OCI-LY3 (cell line): ENCODE measurements around the gene ZMYM4.

Experiments
- H2AFZ ChIP-seq: fragments of 200-600, 300-600 bp; shearing (Covaris generic); 2 replicates; pipeline ENCODE4 v1.6.0; 2014; ENCODE audit warnings: antibody characterized with exemption, low read depth, low read length
- H3K27ac ChIP-seq: fragments of 200-600, 300-600 bp; sonication (generic); 2 replicates; pipeline ENCODE4 v1.5.1; 2014; ENCODE audit warnings: mild to moderate bottlenecking, low read length, moderate library complexity, mixed read lengths
- H3K27me3 ChIP-seq: fragments of 200-600, 300-600 bp; sonication (generic); 2 replicates; pipeline ENCODE4 v1.6.1; 2014; ENCODE audit warnings: low read depth, low read length, mixed read lengths
- H3K36me3 ChIP-seq: fragments of 200-600, 300-600 bp; sonication (generic); replicated peaks from 2 replicates; pipeline ENCODE3; 2014; ENCODE audit warnings: low read depth, low read length, mixed read lengths
- H3K4me1 ChIP-seq: fragments of 300-600, 200-600 bp; sonication (generic); 2 replicates; pipeline ENCODE4 v1.6.1; 2014; ENCODE audit warnings: low read length, mixed read lengths
- H3K4me2 ChIP-seq: fragments of 200-600, 300-600 bp; sonication (generic); 2 replicates; pipeline ENCODE4 v1.6.1; 2014; ENCODE audit warnings: low read length, mixed read lengths
- H3K4me3 ChIP-seq: fragments of 300-600, 200-600 bp; sonication (generic); 2 replicates; pipeline ENCODE4 v1.5.1; 2014; ENCODE audit warnings: antibody characterized with exemption, mild to moderate bottlenecking, low read length, moderate library complexity
- H3K79me2 ChIP-seq: fragments of 300-600, 200-600 bp; shearing (Covaris generic); 2 replicates; pipeline ENCODE4 v1.6.1; 2014; ENCODE audit warnings: mild to moderate bottlenecking, low read length, mixed read lengths
- H3K9ac ChIP-seq: fragments of 300-600, 200-600 bp; shearing (Covaris generic); 2 replicates; pipeline ENCODE4 v1.6.0; 2014; ENCODE audit warnings: mild to moderate bottlenecking, low read length, moderate library complexity
- H3K9me3 ChIP-seq: fragments of 200-600, 300-600 bp; shearing (Covaris generic); 2 replicates; pipeline ENCODE4 v1.6.1; 2014; ENCODE audit warnings: low read length, mixed read lengths; ENCODE audit not compliant: insufficient read depth
- H4K20me1 ChIP-seq: fragments of 200-600, 300-600 bp; sonication (generic); 2 replicates; pipeline ENCODE4 v1.6.1; 2016; ENCODE audit warnings: low read length, mixed read lengths; ENCODE audit not compliant: insufficient read depth
- EZH2phosphoT487 ChIP-seq: fragments of 200-600 bp; shearing (Covaris generic); IDR thresholded peaks from 2 replicates; pipeline ENCODE4 v1.6.1; 2018; ENCODE audit warnings: antibody characterized with exemption, mixed run types, low read depth
- TF ChIP-seq, protein P1 (sequence below): fragments of 200-600, 300-600 bp; sonication (generic); IDR thresholded peaks from 2 replicates; pipeline ENCODE4 v1.5.1; 2014; ENCODE audit warnings: antibody characterized with exemption, low read length, low read depth

ZMYM4 gene

DNA sequence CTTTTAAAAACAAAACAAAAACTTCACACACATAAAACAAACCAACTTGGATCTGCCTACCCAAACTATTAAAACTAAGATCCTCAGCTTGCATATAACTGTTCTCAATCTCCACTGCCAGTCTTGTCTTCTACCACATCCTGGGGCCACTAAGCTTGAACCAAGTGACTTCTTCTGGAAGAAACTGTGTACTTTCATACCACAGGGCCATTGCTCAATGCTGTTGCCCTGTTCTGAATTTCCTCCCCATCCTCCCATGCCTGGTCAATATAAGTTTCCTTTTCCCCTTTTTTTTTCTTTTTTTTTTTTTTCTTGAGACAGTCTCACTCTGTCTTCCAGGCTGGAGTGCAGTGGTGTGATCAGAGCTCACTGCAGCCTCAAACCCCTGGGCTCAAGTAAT lies 178.8 kb downstream of the ZMYM4 start:
- H2AFZ ChIP-seq: no peak overlapping the region
- H3K4me1 ChIP-seq: no peaks in the 10 kb centered on the region
- H3K4me3 ChIP-seq: no peak overlapping the region
- no peaks in the 10 kb centered on the region for H3K9me3 ChIP-seq
- peaks cover 13% of the 10 kb centered on the region for H3K36me3 ChIP-seq
- H3K9ac ChIP-seq: no peak overlapping the region
- no peaks in the 10 kb centered on the region for H3K79me2 ChIP-seq
- H3K4me2 ChIP-seq: no peak overlapping the region
- H3K27ac ChIP-seq: no peak overlapping the region
- TF ChIP-seq EZH2phosphoT487: no peak
- TF ChIP-seq, protein P1, sequence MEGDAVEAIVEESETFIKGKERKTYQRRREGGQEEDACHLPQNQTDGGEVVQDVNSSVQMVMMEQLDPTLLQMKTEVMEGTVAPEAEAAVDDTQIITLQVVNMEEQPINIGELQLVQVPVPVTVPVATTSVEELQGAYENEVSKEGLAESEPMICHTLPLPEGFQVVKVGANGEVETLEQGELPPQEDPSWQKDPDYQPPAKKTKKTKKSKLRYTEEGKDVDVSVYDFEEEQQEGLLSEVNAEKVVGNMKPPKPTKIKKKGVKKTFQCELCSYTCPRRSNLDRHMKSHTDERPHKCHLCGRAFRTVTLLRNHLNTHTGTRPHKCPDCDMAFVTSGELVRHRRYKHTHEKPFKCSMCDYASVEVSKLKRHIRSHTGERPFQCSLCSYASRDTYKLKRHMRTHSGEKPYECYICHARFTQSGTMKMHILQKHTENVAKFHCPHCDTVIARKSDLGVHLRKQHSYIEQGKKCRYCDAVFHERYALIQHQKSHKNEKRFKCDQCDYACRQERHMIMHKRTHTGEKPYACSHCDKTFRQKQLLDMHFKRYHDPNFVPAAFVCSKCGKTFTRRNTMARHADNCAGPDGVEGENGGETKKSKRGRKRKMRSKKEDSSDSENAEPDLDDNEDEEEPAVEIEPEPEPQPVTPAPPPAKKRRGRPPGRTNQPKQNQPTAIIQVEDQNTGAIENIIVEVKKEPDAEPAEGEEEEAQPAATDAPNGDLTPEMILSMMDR: no peak
- no peaks in the 10 kb centered on the region for H4K20me1 ChIP-seq
- no peaks in the 10 kb centered on the region for H3K27me3 ChIP-seq

DNA sequence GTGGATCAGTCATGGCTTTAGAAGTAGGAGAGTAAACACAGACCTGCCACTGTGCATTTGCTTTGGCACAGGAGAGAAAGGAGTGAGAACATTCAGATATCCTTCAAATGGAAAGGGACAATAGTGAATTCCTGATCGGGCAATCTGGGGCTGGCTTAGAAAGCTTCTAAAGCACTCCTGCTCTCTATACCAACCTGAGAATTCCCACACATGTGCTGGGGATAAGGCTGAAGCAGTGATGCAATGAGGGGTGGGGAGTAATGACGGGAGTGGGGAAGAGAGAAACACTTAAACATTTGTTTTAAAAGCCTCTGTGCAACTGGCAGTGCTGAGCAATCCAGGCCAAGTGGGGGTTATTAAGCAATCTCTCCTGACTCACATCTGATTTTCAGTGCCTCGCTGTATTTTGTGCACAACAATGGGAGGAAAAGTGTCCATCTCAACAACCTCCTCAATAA lies 179.9 kb downstream of the ZMYM4 start:
- no peaks in the 10 kb centered on the region for H3K79me2 ChIP-seq
- no peak for TF ChIP-seq EZH2phosphoT487
- TF ChIP-seq, protein P1: no peak
- H3K27ac ChIP-seq: no peak overlapping the region
- H2AFZ ChIP-seq: no peak overlapping the region
- no peak overlapping the region for H3K4me2 ChIP-seq
- H3K4me1 ChIP-seq: no peaks in the 10 kb centered on the region
- peaks cover 13% of the 10 kb centered on the region for H3K36me3 ChIP-seq
- H3K4me3 ChIP-seq: no peak overlapping the region
- H3K9ac ChIP-seq: no peak overlapping the region
- H4K20me1 ChIP-seq: no peaks in the 10 kb centered on the region
- no peaks in the 10 kb centered on the region for H3K27me3 ChIP-seq
- no peaks in the 10 kb centered on the region for H3K9me3 ChIP-seq

GRCh38 chr1:35449334-35450008 lies 181.0 kb downstream of the ZMYM4 start:
- H2AFZ ChIP-seq: no peak overlapping the region
- H3K4me1 ChIP-seq: no peaks in the 10 kb centered on the region; the same call in 1 of the 2 replicates
- H4K20me1 ChIP-seq: no peaks in the 10 kb centered on the region
- H3K9ac ChIP-seq: no peak overlapping the region
- H3K79me2 ChIP-seq: no peaks in the 10 kb centered on the region
- TF ChIP-seq, protein P1: no peak
- H3K36me3 ChIP-seq: peaks cover 17% of the 10 kb centered on the region
- H3K4me3 ChIP-seq: no peak overlapping the region
- H3K4me2 ChIP-seq: no peak overlapping the region
- H3K27ac ChIP-seq: no peak overlapping the region
- H3K9me3 ChIP-seq: no peaks in the 10 kb centered on the region
- H3K27me3 ChIP-seq: no peaks in the 10 kb centered on the region

DNA sequence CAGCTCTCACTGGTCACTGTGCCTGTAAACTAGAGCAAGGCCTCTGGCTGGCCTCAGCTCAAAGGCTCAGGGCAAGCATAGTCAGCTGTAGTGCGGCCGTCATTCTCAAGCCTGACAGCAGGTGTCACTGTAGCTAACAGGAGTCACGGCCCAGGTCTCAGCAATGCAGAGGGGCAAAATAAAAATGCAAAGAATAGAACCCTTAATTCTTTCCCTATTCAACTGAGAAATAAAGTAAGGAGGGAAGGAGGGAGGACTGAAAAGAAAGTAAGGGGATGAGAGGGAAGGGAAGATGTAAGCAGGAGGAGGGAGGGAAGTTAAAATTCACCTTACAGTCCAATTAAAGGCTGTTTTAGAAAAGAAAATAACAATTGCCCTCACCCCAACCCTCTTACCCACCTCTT lies 182.6 kb downstream of the ZMYM4 start:
- Histone ChIP-seq H3K4me3 (no peak overlapping the region), H4K20me1 (no peaks in the 10 kb centered on the region), H3K36me3 (peaks cover 17% of the 10 kb centered on the region), H3K27ac (no peak overlapping the region), H2AFZ (no peak overlapping the region), H3K27me3 (no peaks in the 10 kb centered on the region), H3K79me2 (no peaks in the 10 kb centered on the region), H3K4me2 (no peak overlapping the region), H3K9me3 (no peaks in the 10 kb centered on the region), H3K4me1 (peaks cover 2% of the 10 kb centered on the region; the same call in 1 of the 2 replicates), H3K9ac (no peak overlapping the region)
- TF ChIP-seq, protein P1: peak; percentile 69
- no peak for TF ChIP-seq EZH2phosphoT487
